T-cell (primary cell): ENCODE results near the gene KPNB1. TPM values are rescaled to one million over a fixed set of nuclear protein-coding genes. Genes with fewer than 3 reads are reported as not detected.
A peak's percentile ranks its signal among the peaks of the same experiment; 100 is the strongest.

Source experiments
- ATAC-seq, 4 experiments: fragments of 200-7000 bp in 3 of 4; fragments of 150-1000 bp in 1 of 4; cut with Tn5 transposase; replicated peaks in 1 of 4; 1 replicate in 3 of 4; 2 replicates in 1 of 4; pipeline ENCODE4 v1.10.0; 2021; ENCODE audit warnings: moderate library complexity in 3 of 4, mild to moderate bottlenecking in 2 of 4, moderate number of reproducible peaks in 1 of 4
- CTCF ChIA-PET, 2 donors: fragments of 300-600 bp; sonication (Branson Sonifier 250); formaldehyde crosslinking; loops; one replicate each; lab custom pipeline; 2022; ENCODE audit warnings: antibody characterized with exemption in 2 of 2; lab: Charles Lee
- POLR2A ChIA-PET, 2 donors: fragments of 300-600 bp; sonication (Branson Sonifier 250); formaldehyde crosslinking; loops; one replicate each; lab custom pipeline; 2022; ENCODE audit warnings: antibody characterized with exemption in 2 of 2; lab: Charles Lee
- DNase-seq, 35 experiments: peaks; one replicate each; pipeline versions ENCODE4 v3.0.0 to v3.0.0-alpha.2; 2013 to 2023
- H3K27ac ChIP-seq: one replicate; pipeline ENCODE4 v1.5.1; 2013; ENCODE audit warnings: low read length
- H3K27me3 ChIP-seq, 2 experiments: replicated peaks in 1 of 2; 1 replicate in 1 of 2; 2 replicates in 1 of 2; pipeline versions ENCODE4 v1.6.1 to v1.7.0; 2013; ENCODE audit warnings: low read length in 1 of 2, mixed read lengths in 1 of 2; ENCODE audit not compliant: control insufficient read depth in 2 of 2, insufficient read depth in 2 of 2; ENCODE audit errors: extremely low read depth in 1 of 2
- H3K36me3 ChIP-seq, 2 donors: 1 replicate in 1 of 2; 2 replicates in 1 of 2; pipeline versions ENCODE4 v1.6.1 to v1.7.0; 2013; ENCODE audit warnings: low read length in 1 of 2; ENCODE audit not compliant: control insufficient read depth in 2 of 2, insufficient read depth in 1 of 2; ENCODE audit errors: extremely low read depth in 1 of 2
- H3K4me1 ChIP-seq, 2 experiments: 1 replicate in 1 of 2; 2 replicates in 1 of 2; pipeline versions ENCODE4 v1.6.1 to v1.7.0; 2013; ENCODE audit warnings: low read length in 2 of 2, mixed read lengths in 1 of 2; ENCODE audit not compliant: insufficient read depth in 2 of 2, control insufficient read depth in 1 of 2; ENCODE audit errors: extremely low read depth in 1 of 2
- H3K4me3 ChIP-seq, 2 donors: 1 replicate in 1 of 2; 2 replicates in 1 of 2; pipeline versions ENCODE4 v1.5.1 to v1.7.0; 2013; ENCODE audit warnings: mild to moderate bottlenecking in 2 of 2, low read length in 1 of 2, moderate library complexity in 1 of 2; ENCODE audit not compliant: control insufficient read depth in 1 of 2; ENCODE audit errors: extremely low read depth in 1 of 2
- H3K9me3 ChIP-seq: 2 replicates; pipeline ENCODE4 v1.7.0; 2013
- H3K27ac Mint-ChIP-seq, 2 donors: one replicate each; pipeline ENCODE4 v1.8.0; 2020 to 2021; ENCODE audit warnings: mild to moderate bottlenecking in 2 of 2, mixed read lengths in 2 of 2
- H3K27me3 Mint-ChIP-seq, 2 donors: one replicate each; pipeline ENCODE4 v1.8.0; 2021 to 2022; ENCODE audit warnings: mixed read lengths in 2 of 2
- H3K36me3 Mint-ChIP-seq: one replicate; pipeline ENCODE4 v1.8.0; 2021; ENCODE audit warnings: mixed read lengths
- H3K4me1 Mint-ChIP-seq, 3 donors: one replicate each; pipeline ENCODE4 v1.8.0; 2020 to 2022; ENCODE audit warnings: mixed read lengths in 3 of 3, mild to moderate bottlenecking in 1 of 3
- H3K4me3 Mint-ChIP-seq, 3 donors: one replicate each; pipeline ENCODE4 v1.8.0; 2020 to 2022; ENCODE audit warnings: mild to moderate bottlenecking in 3 of 3, mixed read lengths in 3 of 3, moderate library complexity in 3 of 3
- H3K9me3 Mint-ChIP-seq, 3 donors: one replicate each; pipeline ENCODE4 v1.8.0; 2020 to 2022; ENCODE audit warnings: mixed read lengths in 3 of 3
- WGBS: methylation state at CpG from one replicate; pipeline ENCODE4 v1.1.5; 2013; ENCODE audit warnings: missing lambda C conversion rate; ENCODE audit not compliant: insufficient coverage; 5-methylcytosine and 5-hydroxymethylcytosine counted together
- total RNA-seq, 35 experiments: library from RNA in 6 of 35; stranded (reverse) in 6 of 35; fragments of 120-200 nt in 1 of 35; gene quantifications; one replicate each; pipeline versions ENCODE4 v1.2.1 to v1.2.4 and lab custom pipeline; 2013 to 2026

The KPNB1 gene
- total RNA-seq, 5 donors from 2014 or later (not counting 1 experiment from before 2014, with no cell fraction given): 216 to 262 (median 240) TPM

DNA sequence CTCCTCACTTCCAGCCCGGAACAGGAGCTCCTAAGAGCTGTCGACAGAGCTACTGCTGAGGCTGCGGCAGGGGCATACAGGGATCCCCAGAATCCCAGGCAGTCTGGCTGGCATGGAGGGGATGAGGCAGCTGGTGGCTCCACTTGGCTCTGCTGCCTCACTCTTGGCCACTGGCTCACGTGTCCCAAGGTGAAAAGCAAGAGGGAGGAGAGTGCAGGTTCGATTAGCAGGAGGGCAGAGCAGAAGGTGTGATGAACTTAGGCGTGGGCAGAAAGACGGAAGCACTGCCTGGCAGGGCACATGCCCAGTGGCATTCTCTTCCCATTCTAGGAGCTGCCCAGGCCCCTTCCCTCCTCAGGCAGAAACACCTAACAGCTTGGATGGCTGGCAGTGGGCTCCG lies 72.0 kb downstream of the KPNB1 start:
- ATAC-seq (no peak), DNase-seq (no peak)
- peak overlapping the region; percentile 16 to 67 for H3K27ac Mint-ChIP-seq
- H3K4me1 Mint-ChIP-seq: peaks cover 55 to 73% (median 55%) of the 10 kb centered on the region in 3 donors
- peaks cover 2 to 9% of the 10 kb centered on the region in 2 donors for H3K27me3 Mint-ChIP-seq
- WGBS: 25% methylated on average over 2 of the region's 8 CpGs
- peaks cover 0 to 21% of the 10 kb centered on the region in 2 experiments for H3K27me3 ChIP-seq
- peaks cover 11 to 83% of the 10 kb centered on the region in 2 experiments for H3K4me1 ChIP-seq
- H3K36me3 ChIP-seq: no peaks in the 10 kb centered on the region
- H3K9me3 Mint-ChIP-seq: no peaks in the 10 kb centered on the region
- ChIA-PET CTCF (interaction anchor here in 1 of 2 donors (0.8 kb wide), 1 partner anchor 22 kb away, joined by 3 read pairs; no protein-coding TSS in a partner anchor), POLR2A (no interaction called here)
- no peaks in the 10 kb centered on the region for H3K9me3 ChIP-seq
- H3K4me3 Mint-ChIP-seq: peak overlapping the region in 1 of 3 donors; percentile 53
- peak overlapping the region in 1 of 2 donors; percentile 19 for H3K4me3 ChIP-seq
- H3K36me3 Mint-ChIP-seq: no peaks in the 10 kb centered on the region
- peak overlapping the region; percentile 45 for H3K27ac ChIP-seq

DNA sequence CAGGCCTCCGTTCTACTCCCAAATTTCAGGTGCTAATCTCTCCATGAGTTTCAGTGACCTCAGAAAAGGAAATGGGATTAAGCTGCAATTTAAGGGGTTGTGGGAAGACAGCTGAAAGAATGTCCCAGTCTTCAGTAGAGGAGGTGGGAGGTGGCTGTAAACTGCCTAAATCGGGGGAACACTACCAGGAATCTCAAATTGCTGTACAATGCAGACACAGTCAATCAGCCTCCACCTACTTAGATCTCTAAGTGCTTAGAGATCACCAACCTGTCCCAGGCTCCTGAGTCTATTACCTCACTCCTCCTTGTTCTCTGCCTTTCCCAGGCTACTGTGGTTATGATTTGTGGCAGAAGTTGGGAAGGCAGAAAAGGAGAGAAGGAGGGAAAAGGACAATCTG lies 75.0 kb downstream of the KPNB1 start:
- no peak for ATAC-seq
- Mint-ChIP-seq H3K27me3 (peaks cover 4 to 13% of the 10 kb centered on the region in 2 donors), H3K4me1 (peaks cover 38 to 66% (median 40%) of the 10 kb centered on the region in 3 donors), H3K9me3 (no peaks in the 10 kb centered on the region), H3K27ac (peak overlapping the region in 1 of 2 donors; percentile 11), H3K4me3 (no peak overlapping the region), H3K36me3 (no peaks in the 10 kb centered on the region)
- WGBS: no CpG with 5 or more reads among the region's 2 CpGs
- Histone ChIP-seq H3K4me3 (no peak overlapping the region), H3K36me3 (no peaks in the 10 kb centered on the region), H3K27me3 (peaks cover 0 to 25% of the 10 kb centered on the region in 2 experiments), H3K27ac (no peak overlapping the region), H3K4me1 (peaks cover 6 to 83% of the 10 kb centered on the region in 2 experiments), H3K9me3 (no peaks in the 10 kb centered on the region)
- POLR2A ChIA-PET: no interaction called here
- no peak for DNase-seq
- CTCF ChIA-PET: interaction anchor here (0.5 to 0.6 kb wide), 2 partner anchors 74 to 724 kb away, joined by 3 to 6 read pairs; no protein-coding TSS in a partner anchor

DNA sequence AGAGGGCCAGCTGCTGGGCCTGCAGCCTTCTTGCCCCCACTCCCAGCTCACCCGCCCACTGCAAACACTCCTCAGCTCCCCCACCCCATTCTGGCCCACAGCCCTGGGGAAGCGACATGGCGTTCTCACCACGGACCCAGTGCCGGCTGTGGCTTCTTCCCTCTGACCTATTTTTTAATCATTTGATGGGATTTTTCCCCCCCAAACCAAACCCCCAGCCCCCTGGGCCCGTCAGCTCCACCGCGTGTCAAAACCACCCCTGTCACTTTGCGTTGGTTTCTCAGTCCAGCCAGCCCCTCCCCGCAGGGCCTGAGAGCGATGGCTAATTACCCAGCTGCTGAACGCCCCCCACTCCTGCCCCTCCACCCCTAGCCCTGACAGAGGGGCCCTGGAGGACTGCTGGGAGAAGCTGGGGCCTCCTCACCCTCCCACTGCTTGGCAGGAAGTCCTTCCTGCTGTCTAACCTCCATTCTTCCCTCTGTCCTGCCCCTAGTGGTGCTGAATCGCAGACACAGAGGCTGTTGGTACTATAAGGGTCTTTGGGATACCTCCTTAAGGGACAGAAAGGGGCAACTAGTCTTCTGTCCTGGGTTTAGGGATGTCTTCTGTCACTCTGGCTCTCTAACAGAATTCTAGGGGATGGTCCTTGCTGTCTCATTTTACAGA lies 75.9 kb downstream of the KPNB1 start:
- peaks cover 0 to 25% of the 10 kb centered on the region in 2 experiments for H3K27me3 ChIP-seq
- H3K4me1 Mint-ChIP-seq: peaks cover 29 to 62% (median 31%) of the 10 kb centered on the region in 3 donors
- peaks cover 4 to 13% of the 10 kb centered on the region in 2 donors for H3K27me3 Mint-ChIP-seq
- H3K36me3 Mint-ChIP-seq: no peaks in the 10 kb centered on the region
- H3K4me1 ChIP-seq: peaks cover 6 to 83% of the 10 kb centered on the region in 2 experiments
- no peak overlapping the region for H3K4me3 ChIP-seq
- ChIA-PET POLR2A (no interaction called here), CTCF (interaction anchor here in 1 of 2 donors (0.5 to 1.1 kb wide), 3 partner anchors 28 to 75 kb away, joined by 3 to 6 read pairs (median 5); no protein-coding TSS in a partner anchor)
- no peaks in the 10 kb centered on the region for H3K9me3 ChIP-seq
- DNase-seq (no peak), ATAC-seq (no peak)
- H3K36me3 ChIP-seq: no peaks in the 10 kb centered on the region
- H3K9me3 Mint-ChIP-seq: no peaks in the 10 kb centered on the region
- H3K4me3 Mint-ChIP-seq: no peak overlapping the region
- WGBS: 54% methylated on average over 5 of the region's 13 CpGs
- peak overlapping the region; percentile 4 for H3K27ac ChIP-seq
- peak overlapping the region in 1 of 2 donors; percentile 44 for H3K27ac Mint-ChIP-seq

DNA sequence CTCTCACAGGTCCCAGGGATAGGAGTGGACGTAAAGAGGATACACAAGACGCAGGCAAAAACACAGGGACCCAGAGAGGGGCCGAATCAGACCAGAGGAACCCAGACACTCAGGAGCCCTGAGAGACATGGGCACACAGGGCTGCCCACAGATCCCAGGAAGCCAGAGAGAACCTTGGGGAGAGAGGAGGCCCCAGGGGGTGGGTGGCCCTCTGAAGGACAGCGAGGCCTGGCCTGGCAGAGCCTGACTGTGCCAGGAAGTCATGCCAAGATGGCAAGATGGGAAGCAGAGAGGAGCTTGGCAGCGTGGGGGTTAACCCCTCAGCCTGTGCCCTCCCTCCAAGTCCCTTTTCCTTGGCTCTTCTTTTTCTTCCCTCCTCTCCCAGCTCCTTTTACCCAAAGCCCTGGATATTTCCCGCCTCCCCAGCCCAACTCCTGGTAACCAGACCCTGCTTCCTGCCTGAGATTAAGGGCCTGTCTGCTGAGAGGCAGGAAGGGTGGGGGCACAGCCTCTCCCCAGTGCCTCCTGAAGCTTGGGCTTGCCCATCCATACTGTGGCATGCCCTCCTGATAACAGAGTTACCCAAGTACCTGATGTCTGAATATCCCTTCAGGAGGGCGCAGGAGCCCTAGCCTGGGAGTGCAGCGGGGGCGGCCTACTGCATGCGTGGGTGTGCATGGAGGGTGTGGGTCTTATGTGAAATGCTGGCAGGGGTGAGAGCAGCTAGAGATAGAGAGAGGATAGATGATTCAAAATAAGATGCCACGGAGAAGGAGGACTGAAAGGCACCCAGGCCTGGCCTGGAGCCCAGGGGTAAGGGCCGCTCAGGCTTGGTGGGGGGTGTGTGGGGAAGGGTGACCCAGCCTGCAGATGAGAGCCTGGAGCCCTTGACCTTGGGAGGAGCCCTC lies 77.3 kb downstream of the KPNB1 start:
- H3K36me3 Mint-ChIP-seq: no peaks in the 10 kb centered on the region
- H3K4me3 Mint-ChIP-seq: peak overlapping the region in 1 of 3 donors; percentile 36
- Histone ChIP-seq H3K36me3 (no peaks in the 10 kb centered on the region), H3K27ac (no peak overlapping the region), H3K9me3 (no peaks in the 10 kb centered on the region), H3K4me3 (no peak overlapping the region), H3K4me1 (peaks cover 0 to 80% of the 10 kb centered on the region in 2 experiments), H3K27me3 (peaks cover 0 to 15% of the 10 kb centered on the region in 2 experiments)
- no peaks in the 10 kb centered on the region for H3K9me3 Mint-ChIP-seq
- DNase-seq (no peak), ATAC-seq (no peak)
- H3K27me3 Mint-ChIP-seq: peaks cover 3 to 13% of the 10 kb centered on the region in 2 donors
- WGBS: 93% methylated on average over 8 of the region's 12 CpGs
- peaks cover 20 to 58% (median 24%) of the 10 kb centered on the region in 3 donors for H3K4me1 Mint-ChIP-seq
- no peak overlapping the region for H3K27ac Mint-ChIP-seq
- POLR2A ChIA-PET: no interaction called here
- CTCF ChIA-PET: no interaction called here

DNA sequence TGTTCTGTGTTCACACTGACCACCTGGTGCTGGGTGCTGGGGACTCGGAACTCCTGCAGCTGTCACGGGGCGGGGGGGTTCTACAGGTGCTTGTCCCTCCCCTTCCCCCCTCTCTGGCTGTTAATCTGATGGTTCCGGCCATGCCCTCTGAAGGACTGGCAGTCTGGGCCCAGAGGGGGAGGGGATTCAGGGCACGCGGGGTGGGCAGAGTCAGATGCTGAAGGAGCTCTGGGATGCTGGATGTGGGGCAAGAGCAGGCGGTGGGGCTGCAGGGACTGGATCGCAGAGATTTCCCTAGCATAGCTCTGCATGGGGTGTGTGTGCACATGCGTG lies 78.0 kb downstream of the KPNB1 start:
- no peak for DNase-seq
- peaks cover 25 to 63% (median 30%) of the 10 kb centered on the region in 3 donors for H3K4me1 Mint-ChIP-seq
- no peaks in the 10 kb centered on the region for H3K9me3 Mint-ChIP-seq
- no peak for ATAC-seq
- ChIA-PET POLR2A (no interaction called here), CTCF (no interaction called here)
- Histone ChIP-seq H3K4me1 (peaks cover 4 to 81% of the 10 kb centered on the region in 2 experiments), H3K27ac (no peak overlapping the region), H3K4me3 (no peak overlapping the region), H3K36me3 (no peaks in the 10 kb centered on the region), H3K9me3 (no peaks in the 10 kb centered on the region), H3K27me3 (peaks cover 0 to 13% of the 10 kb centered on the region in 2 experiments)
- H3K27ac Mint-ChIP-seq: no peak overlapping the region
- WGBS: 100% methylated on average over 5 of the region's 9 CpGs
- H3K27me3 Mint-ChIP-seq: peaks cover 3 to 13% of the 10 kb centered on the region in 2 donors
- H3K4me3 Mint-ChIP-seq: no peak overlapping the region
- H3K36me3 Mint-ChIP-seq: no peaks in the 10 kb centered on the region

DNA sequence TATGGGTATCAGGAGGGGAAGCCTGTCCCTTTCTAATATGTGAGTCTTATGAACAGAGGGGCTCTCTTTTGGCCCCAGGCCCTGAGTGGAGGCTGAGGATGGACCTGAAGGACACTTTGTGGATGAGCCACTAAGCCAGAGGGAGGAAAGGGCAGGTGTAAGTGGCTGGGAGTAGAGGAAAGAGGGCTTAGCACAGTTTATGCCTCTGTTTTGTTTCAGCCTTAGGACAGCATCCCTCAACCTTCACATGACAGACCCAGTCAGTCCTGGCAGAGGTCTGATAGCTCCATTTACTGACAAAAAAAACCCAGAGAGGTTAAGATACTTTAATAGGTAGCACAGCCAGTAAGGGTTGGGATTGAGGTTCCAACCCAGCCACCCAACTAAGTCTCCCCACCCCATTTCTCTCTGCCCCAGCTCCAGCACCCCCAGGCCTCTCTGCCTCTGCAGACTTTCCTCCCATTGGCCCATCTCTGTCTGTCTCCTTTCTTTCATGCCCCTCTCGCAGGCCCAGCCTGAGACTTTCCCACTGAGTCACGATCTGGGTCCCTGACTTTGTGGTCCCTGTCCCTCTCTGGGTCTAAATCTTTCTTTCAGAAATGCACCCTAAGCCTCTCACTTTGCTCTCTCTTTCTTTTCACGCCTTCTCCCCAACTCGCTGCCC lies 78.6 kb downstream of the KPNB1 start:
- DNase-seq: no peak
- H3K27me3 ChIP-seq: peaks cover 0 to 13% of the 10 kb centered on the region in 2 experiments
- Mint-ChIP-seq H3K27ac (peak overlapping the region in 1 of 2 donors; percentile 46), H3K36me3 (no peaks in the 10 kb centered on the region), H3K27me3 (peaks cover 3 to 13% of the 10 kb centered on the region in 2 donors), H3K4me1 (peaks cover 29 to 67% (median 33%) of the 10 kb centered on the region in 3 donors), H3K4me3 (no peak overlapping the region), H3K9me3 (no peaks in the 10 kb centered on the region)
- peaks cover 5 to 83% of the 10 kb centered on the region in 2 experiments for H3K4me1 ChIP-seq
- POLR2A ChIA-PET: no interaction called here
- H3K9me3 ChIP-seq: no peaks in the 10 kb centered on the region
- no peak overlapping the region for H3K4me3 ChIP-seq
- WGBS: 78% methylated on average over 2 of the region's 4 CpGs
- no peaks in the 10 kb centered on the region for H3K36me3 ChIP-seq
- CTCF ChIA-PET: no interaction called here
- no peak for ATAC-seq
- H3K27ac ChIP-seq: no peak overlapping the region
